Glutamatergic neuron (in vitro differentiated cells): Measurements from ENCODE around the gene SEBOX. TPM values are rescaled to one million over a fixed set of nuclear protein-coding genes. Genes with fewer than 3 reads are reported as not detected.

Source experiments
- DNase-seq: peaks from one replicate; pipeline ENCODE4 v3.0.0; 2022
- H3K27ac Mint-ChIP-seq: one replicate; pipeline ENCODE4 v1.8.0; 2020; ENCODE audit warnings: mild to moderate bottlenecking, mixed read lengths, inconsistent platforms; ENCODE audit not compliant: unreplicated experiment
- H3K27me3 Mint-ChIP-seq: one replicate; pipeline ENCODE4 v1.8.0; 2020; ENCODE audit warnings: mild to moderate bottlenecking, moderate library complexity, mixed read lengths, inconsistent platforms; ENCODE audit not compliant: unreplicated experiment
- H3K36me3 Mint-ChIP-seq: one replicate; pipeline ENCODE4 v1.8.0; 2020; ENCODE audit warnings: mild to moderate bottlenecking, mixed read lengths, inconsistent platforms; ENCODE audit not compliant: unreplicated experiment
- H3K4me1 Mint-ChIP-seq: one replicate; pipeline ENCODE4 v1.8.0; 2020; ENCODE audit warnings: mild to moderate bottlenecking, low read depth, mixed read lengths, inconsistent platforms; ENCODE audit not compliant: unreplicated experiment
- H3K4me3 Mint-ChIP-seq: one replicate; pipeline ENCODE4 v1.8.0; 2020; ENCODE audit warnings: mild to moderate bottlenecking, mixed read lengths, inconsistent platforms; ENCODE audit not compliant: unreplicated experiment
- H3K9me3 Mint-ChIP-seq: one replicate; pipeline ENCODE4 v1.8.0; 2020; ENCODE audit warnings: mild to moderate bottlenecking, moderate library complexity, mixed read lengths, inconsistent platforms; ENCODE audit not compliant: unreplicated experiment
- total RNA-seq: library from RNA; stranded (reverse); fragmentation: NEBNext Ultra II Directional; extraction: Animal tissue kit (Norgen Biotek cat#: 25700); gene quantifications from one replicate; pipeline ENCODE4 v1.2.1, GENCODE V29; 2021; ENCODE audit not compliant: unreplicated experiment
- TF ChIP-seq, protein P1 (sequence below): fragments of 200-600 bp; sonication (generic); IDR thresholded peaks from one replicate; pipeline ENCODE4 v1.5.0; 2021; ENCODE audit not compliant: partially characterized antibody, unreplicated experiment

The SEBOX gene
- total RNA-seq, 1 donor from 2014 or later: not detected

DNA sequence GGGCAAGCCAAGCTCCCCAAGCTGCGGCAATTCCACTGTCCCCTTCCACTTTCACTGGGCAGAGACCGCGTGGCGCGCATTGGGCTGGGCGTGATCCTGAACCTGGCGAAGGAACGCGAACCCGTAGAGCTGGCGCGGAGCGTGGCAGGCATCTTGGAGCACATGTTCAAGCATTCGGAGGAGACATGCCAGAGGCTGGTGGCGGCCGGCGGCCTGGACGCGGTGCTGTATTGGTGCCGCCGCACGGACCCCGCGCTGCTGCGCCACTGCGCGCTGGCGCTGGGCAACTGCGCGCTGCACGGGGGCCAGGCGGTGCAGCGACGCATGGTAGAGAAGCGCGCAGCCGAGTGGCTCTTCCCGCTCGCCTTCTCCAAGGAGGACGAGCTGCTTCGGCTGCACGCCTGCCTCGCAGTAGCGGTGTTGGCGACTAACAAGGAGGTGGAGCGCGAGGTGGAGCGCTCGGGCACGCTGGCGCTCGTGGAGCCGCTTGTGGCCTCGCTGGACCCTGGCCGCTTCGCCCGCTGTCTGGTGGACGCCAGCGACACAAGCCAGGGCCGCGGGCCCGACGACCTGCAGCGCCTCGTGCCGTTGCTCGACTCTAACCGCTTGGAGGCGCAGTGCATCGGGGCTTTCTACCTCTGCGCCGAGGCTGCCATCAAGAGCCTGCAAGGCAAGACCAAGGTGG lies 16.3 kb upstream of the SEBOX start:
- Mint-ChIP-seq H3K9me3 (peaks cover 12% of the 10 kb centered on the region), H3K4me1 (peaks cover 17% of the 10 kb centered on the region), H3K36me3 (peaks cover 22% of the 10 kb centered on the region), H3K27ac (no peak overlapping the region), H3K4me3 (peak overlapping the region; percentile 77), H3K27me3 (peaks cover 24% of the 10 kb centered on the region)
- TF ChIP-seq, protein P1, sequence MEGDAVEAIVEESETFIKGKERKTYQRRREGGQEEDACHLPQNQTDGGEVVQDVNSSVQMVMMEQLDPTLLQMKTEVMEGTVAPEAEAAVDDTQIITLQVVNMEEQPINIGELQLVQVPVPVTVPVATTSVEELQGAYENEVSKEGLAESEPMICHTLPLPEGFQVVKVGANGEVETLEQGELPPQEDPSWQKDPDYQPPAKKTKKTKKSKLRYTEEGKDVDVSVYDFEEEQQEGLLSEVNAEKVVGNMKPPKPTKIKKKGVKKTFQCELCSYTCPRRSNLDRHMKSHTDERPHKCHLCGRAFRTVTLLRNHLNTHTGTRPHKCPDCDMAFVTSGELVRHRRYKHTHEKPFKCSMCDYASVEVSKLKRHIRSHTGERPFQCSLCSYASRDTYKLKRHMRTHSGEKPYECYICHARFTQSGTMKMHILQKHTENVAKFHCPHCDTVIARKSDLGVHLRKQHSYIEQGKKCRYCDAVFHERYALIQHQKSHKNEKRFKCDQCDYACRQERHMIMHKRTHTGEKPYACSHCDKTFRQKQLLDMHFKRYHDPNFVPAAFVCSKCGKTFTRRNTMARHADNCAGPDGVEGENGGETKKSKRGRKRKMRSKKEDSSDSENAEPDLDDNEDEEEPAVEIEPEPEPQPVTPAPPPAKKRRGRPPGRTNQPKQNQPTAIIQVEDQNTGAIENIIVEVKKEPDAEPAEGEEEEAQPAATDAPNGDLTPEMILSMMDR: peak; percentile 39
- peak; percentile 76 for DNase-seq

DNA sequence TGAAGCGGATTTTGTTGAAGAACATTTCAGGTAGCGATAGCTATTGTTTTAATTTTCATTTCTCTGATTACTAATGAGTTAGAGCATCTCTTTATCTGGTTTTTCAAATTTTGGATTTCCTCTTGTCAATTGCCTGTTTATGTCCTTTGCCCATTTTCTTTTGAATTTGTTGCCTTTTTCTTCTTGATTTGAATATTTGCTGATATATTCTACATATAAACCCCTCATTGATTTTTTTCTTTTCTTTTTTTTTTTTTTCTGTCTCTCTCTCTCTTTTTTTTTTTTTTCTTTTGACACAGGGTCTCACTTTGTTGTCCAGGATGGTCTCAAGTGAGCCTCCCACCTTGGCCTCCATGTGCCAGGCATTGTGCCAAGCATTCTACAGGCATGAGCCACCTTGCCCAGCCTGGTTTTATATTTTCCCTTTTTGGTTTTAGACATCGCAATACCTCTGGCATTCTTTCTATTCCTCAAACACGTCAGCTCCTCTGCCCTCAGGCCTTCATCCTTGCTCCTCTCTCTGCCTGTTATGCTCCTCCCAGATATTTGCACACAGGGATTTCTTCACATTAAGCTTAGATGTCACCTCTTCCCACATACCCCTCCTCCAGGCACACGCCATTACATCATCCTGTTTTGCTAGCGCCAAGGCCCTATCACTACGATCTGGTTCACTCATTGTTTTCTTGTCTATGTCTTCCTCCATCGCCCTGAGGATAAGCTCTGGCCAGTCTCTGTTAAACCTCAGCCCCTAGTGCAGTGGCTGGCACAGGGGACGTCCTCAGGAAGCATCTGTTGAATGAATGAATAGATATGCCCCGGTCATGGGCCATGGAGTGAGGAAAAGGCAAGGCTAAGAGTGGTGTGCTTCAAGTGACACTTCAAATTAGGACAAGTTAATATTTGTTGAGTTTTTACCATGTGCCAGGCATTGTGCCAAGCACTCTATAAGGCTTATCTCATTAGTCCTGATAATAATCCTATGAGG lies 15.1 kb upstream of the SEBOX start:
- Mint-ChIP-seq H3K4me1 (peaks cover 17% of the 10 kb centered on the region), H3K27me3 (peaks cover 21% of the 10 kb centered on the region), H3K4me3 (peak overlapping the region; percentile 21)

DNA sequence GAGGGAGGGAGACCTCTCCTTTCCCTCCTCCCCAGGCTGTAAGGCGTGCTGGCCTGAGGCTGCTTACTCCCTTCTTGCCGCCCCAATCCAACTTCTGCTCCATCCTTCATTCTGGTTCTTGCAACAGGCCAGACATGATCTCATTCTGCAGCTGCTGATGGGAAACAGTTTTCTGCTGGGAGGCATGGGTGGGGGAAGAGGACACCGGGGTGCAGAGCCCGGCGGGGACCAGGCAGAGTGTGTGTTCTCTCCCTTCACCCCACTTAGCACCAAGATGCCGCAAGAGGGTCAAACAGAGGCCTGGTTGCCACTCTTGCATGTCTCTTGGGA lies 7.9 kb upstream of the SEBOX start:
- peak overlapping the region; percentile 96 for H3K4me3 Mint-ChIP-seq

More for the DNA sequence above, 15.1 kb upstream of the SEBOX start:
- no peak for DNase-seq
- TF ChIP-seq, protein P1: no peak
- Mint-ChIP-seq H3K9me3 (peaks cover 12% of the 10 kb centered on the region), H3K36me3 (peaks cover 22% of the 10 kb centered on the region), H3K27ac (no peak overlapping the region)

DNA sequence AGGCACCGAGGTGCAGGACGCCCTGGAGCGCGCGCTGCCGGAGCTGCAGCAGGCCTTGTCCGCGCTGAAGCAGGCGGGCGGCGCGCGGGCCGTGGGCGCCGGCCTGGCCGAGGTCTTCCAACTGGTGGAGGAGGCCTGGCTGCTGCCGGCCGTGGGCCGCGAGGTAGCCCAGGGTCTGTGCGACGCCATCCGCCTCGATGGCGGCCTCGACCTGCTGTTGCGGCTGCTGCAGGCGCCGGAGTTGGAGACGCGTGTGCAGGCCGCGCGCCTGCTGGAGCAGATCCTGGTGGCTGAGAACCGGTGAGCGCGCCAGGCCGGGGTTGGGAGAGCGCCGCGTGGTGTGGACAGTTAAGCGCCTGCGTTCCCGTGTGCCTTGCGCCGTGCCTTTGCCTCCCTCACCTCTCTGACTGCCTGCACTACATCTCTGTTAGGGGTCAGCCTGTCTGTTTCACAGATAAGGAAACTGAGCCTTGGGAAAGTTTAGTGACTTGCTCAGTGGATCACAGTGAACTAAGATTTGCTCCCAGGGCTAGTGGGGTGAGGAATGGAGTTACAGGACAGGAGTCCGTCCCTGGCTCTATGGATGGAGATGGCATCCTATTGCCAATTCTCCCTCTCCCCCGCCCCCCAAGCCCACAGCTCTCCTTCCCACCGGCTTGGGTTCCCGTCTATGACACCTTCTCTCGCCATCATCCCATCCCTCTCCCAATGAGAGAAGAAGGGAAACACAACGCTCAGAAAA lies 7.4 kb upstream of the SEBOX start:
- Mint-ChIP-seq H3K27ac (peak overlapping the region; percentile 92), H3K4me1 (peaks cover 17% of the 10 kb centered on the region), H3K36me3 (peaks cover 4% of the 10 kb centered on the region), H3K9me3 (peaks cover 16% of the 10 kb centered on the region), H3K27me3 (peaks cover 17% of the 10 kb centered on the region), H3K4me3 (peak overlapping the region; percentile 96)
- peak; percentile 54 for DNase-seq
- TF ChIP-seq, protein P1: no peak

More for the DNA sequence above, 7.9 kb upstream of the SEBOX start:
- peak overlapping the region; percentile 92 for H3K27ac Mint-ChIP-seq
- peaks cover 17% of the 10 kb centered on the region for H3K27me3 Mint-ChIP-seq
- TF ChIP-seq, protein P1: no peak
- peaks cover 4% of the 10 kb centered on the region for H3K36me3 Mint-ChIP-seq
- peaks cover 17% of the 10 kb centered on the region for H3K4me1 Mint-ChIP-seq
- H3K9me3 Mint-ChIP-seq: peaks cover 16% of the 10 kb centered on the region
- no peak for DNase-seq
